Measurements from ENCODE around the gene CACHD1. TPM values are rescaled to one million over a fixed set of nuclear protein-coding genes. Genes with fewer than 3 reads are reported as not detected.

The CACHD1 gene
- total and polyA plus RNA-seq, 9 of the 15 experiments (the other 6 are each of a cell fraction or from before 2014, with no cell fraction given): 0.07 TPM; not detected in 8

DNA sequence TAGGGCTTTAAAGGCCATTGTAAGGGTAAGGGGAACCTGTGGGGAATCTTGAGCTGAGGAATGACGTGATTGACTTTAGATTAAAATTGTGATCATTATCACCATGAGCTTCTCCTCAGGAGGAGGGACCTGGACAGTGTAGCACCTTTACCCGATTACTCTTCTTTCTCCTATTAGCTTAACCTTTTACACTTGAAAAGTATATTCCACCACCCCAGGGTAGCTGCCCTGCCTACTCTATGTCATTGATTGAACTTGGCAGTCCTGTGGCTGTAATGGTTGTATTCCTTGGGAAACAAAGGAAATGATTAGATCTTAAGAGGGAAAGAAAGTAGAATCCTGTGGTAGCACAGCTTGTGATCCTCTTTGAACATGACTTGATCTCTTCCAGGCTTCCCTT, 47.7 kb downstream of the CACHD1 start:
- no peaks in the 10 kb centered on the region for H3K27me3 ChIP-seq (ENCODE audit: control insufficient read depth in 2 of 2, insufficient read depth in 2 of 2, low read length in 2 of 2)
- no peak for TF ChIP-seq HSF4 (CRISPR knock-in tag; IDR thresholded peaks at IDR 0.05; ENCODE audit: borderline replicate concordance)
- no peak for TF ChIP-seq U2AF2 (optimal IDR thresholded peaks at IDR 0.05; ENCODE audit: low read depth, low read length)
- TF ChIP-seq ETS2 (tag; IDR thresholded peaks at IDR 0.05; ENCODE audit: borderline replicate concordance, poor library complexity, severe bottlenecking): no peak
- no peak for TF ChIP-seq CEBPG (CRISPR knock-in tag; IDR thresholded peaks at IDR 0.05)
- no peak for TF ChIP-seq CEBPG (tag; conservative IDR thresholded peaks at IDR 0.05 in 1 of 2, IDR thresholded peaks at IDR 0.05 in 1 of 2)
- H3K27ac ChIP-seq (ENCODE audit: extremely low read depth, low read depth, low read length): no peak overlapping the region
- 0% methylated on average over 2 of the region's 2 CpGs for WGBS (ENCODE audit: insufficient coverage, low coverage, missing lambda C conversion rate)
- ChIA-PET POLR2A (no interaction called here), CTCF (ENCODE audit: low intra/inter-chr PET ratio) (no interaction called here)
- no peak overlapping the region for H3K4me3 ChIP-seq
- H3K9me1 ChIP-seq (ENCODE audit: control insufficient read depth, insufficient read depth, low read length): no peaks in the 10 kb centered on the region
- no peaks in the 10 kb centered on the region for H3K9me3 ChIP-seq (replicated peaks; ENCODE audit: control insufficient read depth, insufficient read depth, low read depth, low read length)
- H4K20me1 ChIP-seq (replicated peaks; ENCODE audit: control insufficient read depth, insufficient read depth, low read length): no peaks in the 10 kb centered on the region
- H3K79me2 ChIP-seq (ENCODE audit: control insufficient read depth, insufficient read depth, low read length): no peaks in the 10 kb centered on the region
- FAIRE-seq (no peak), DNase-seq (ENCODE audit: extremely low read depth in 1 of 4, low spot score in 3 of 4) (no peak), ATAC-seq (no peak)
- no peak overlapping the region for H3K9ac ChIP-seq (ENCODE audit: insufficient read depth in 1 of 2, low read depth in 2 of 2, low read length in 2 of 2)
- no peak overlapping the region for H3K4me2 ChIP-seq (ENCODE audit: insufficient read depth, low read length)
- intact Hi-C loops (cut with micrococcal nuclease) (no loop called here), in situ Hi-C loops (cut with MboI) (no loop called here)
- H3K4me1 ChIP-seq (replicated peaks in 1 of 2; ENCODE audit: control insufficient read depth in 2 of 2, insufficient read depth in 2 of 2, low read length in 2 of 2): no peaks in the 10 kb centered on the region
- H2AFZ ChIP-seq (ENCODE audit: low read depth, low read length): no peak overlapping the region
- H3K36me3 ChIP-seq (ENCODE audit: control insufficient read depth, insufficient read depth, low read length): no peaks in the 10 kb centered on the region
- BruUV-seq (replicated peaks): no TSS peak

DNA sequence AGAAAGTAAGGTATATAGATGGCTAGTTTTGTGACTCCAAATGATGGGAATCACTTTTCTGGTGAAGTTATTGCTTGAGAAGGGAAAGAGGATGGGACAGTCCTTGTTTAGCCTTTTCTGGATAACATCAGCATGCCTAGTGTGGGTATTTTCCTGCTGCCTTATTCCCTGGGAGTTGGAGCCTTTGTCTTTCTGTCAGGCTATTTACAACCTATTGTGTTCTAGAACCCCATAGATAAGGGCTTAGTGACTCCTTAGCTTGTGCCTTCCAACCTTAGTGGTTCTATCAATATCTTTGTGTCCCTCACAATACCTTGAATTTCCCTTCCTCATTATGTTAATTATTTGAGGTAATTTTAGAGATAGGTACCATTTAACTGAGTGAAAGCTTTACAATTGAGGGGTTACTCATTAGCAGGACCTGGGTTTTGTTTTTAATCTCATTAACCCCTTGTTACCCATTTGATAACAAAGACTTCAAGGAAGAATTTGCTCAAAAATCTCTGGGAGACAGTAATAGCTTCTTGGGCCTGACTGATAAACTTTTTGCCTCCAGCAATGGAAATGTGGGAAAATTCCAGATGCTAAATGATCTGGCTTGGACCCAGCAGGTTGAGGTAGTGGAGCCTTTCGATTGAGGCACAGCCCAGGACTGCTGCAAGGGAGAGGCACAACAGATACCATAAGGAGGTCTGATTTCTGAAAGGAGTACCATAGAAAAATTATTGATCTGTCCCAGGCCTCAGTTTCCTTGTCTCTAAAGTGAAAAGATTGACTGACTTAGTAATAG, 49.0 kb downstream of the CACHD1 start:
- Histone ChIP-seq H3K9me3 (replicated peaks; ENCODE audit: control insufficient read depth, insufficient read depth, low read depth, low read length) (no peaks in the 10 kb centered on the region), H3K4me1 (replicated peaks in 1 of 2; ENCODE audit: control insufficient read depth in 2 of 2, insufficient read depth in 2 of 2, low read length in 2 of 2) (no peaks in the 10 kb centered on the region), H3K79me2 (ENCODE audit: control insufficient read depth, insufficient read depth, low read length) (no peaks in the 10 kb centered on the region), H3K4me2 (ENCODE audit: insufficient read depth, low read length) (no peak overlapping the region), H3K36me3 (ENCODE audit: control insufficient read depth, insufficient read depth, low read length) (no peaks in the 10 kb centered on the region), H3K9ac (ENCODE audit: insufficient read depth in 1 of 2, low read depth in 2 of 2, low read length in 2 of 2) (no peak overlapping the region), H4K20me1 (replicated peaks; ENCODE audit: control insufficient read depth, insufficient read depth, low read length) (no peaks in the 10 kb centered on the region), H3K9me1 (ENCODE audit: control insufficient read depth, insufficient read depth, low read length) (no peaks in the 10 kb centered on the region), H3K27ac (ENCODE audit: extremely low read depth, low read depth, low read length) (no peak overlapping the region), H3K4me3 (no peak overlapping the region), H2AFZ (ENCODE audit: low read depth, low read length) (no peak overlapping the region), H3K27me3 (ENCODE audit: control insufficient read depth in 2 of 2, insufficient read depth in 2 of 2, low read length in 2 of 2) (no peaks in the 10 kb centered on the region)
- intact Hi-C loops (cut with micrococcal nuclease): no loop called here
- FAIRE-seq (no peak), DNase-seq (ENCODE audit: extremely low read depth in 1 of 4, low spot score in 3 of 4) (no peak), ATAC-seq (no peak)
- WGBS (ENCODE audit: insufficient coverage, low coverage, missing lambda C conversion rate): 0% methylated on average over 1 of the region's 1 CpG
- ChIA-PET CTCF (ENCODE audit: low intra/inter-chr PET ratio) (no interaction called here), POLR2A (no interaction called here)
- in situ Hi-C loops (cut with MboI): no loop called here
- BruUV-seq (replicated peaks): no TSS peak
- TF ChIP-seq ZBTB11 (CRISPR knock-in tag; IDR thresholded peaks at IDR 0.05): no peak
- TF ChIP-seq BCLAF1 (IDR thresholded peaks at IDR 0.05; ENCODE audit: borderline replicate concordance in 1 of 2, control insufficient read depth in 1 of 2, low read depth in 2 of 2, low read length in 1 of 2): no peak

All from K562 (cell line).